K562 (cell line): ENCODE measurements around the gene EFCAB12. TPM values are rescaled to one million over a fixed set of nuclear protein-coding genes. Genes with fewer than 3 reads are reported as not detected.

Experiments used
- CCAR2 ChIP-seq: fragments of 200-400 bp; formaldehyde crosslinking; IDR thresholded peaks from 2 replicates; pipeline ENCODE4 v1.6.1; 2017; ENCODE audit warnings: mild to moderate bottlenecking, low read depth, low read length
- GABPB2 ChIP-seq: fragments of 250-450 bp; sonication (Bioruptor Pico); conservative IDR thresholded peaks from 2 replicates; pipeline ENCODE4 v1.5.1; 2021; ENCODE audit warnings: mild to moderate bottlenecking
- HMBOX1 ChIP-seq: sonication (generic); IDR thresholded peaks from 2 replicates; pipeline ENCODE4 v1.6.1; 2016
- KAT7 ChIP-seq: sonication (generic); formaldehyde crosslinking; IDR thresholded peaks from 2 replicates; pipeline ENCODE4 v1.8.0; 2022; ENCODE audit warnings: missing genetic modification reagents, mild to moderate bottlenecking, borderline replicate concordance
- SMARCA5 ChIP-seq: fragments of 450-650 bp; IDR thresholded peaks from 2 replicates; pipeline ENCODE4 v1.6.1; 2016
- SMARCE1 ChIP-seq: fragments of 450-650 bp; IDR thresholded peaks from 2 replicates; pipeline ENCODE4 v1.7.1; 2016; ENCODE audit warnings: mild to moderate bottlenecking
- USF1 ChIP-seq: sonication (generic); formaldehyde crosslinking; IDR thresholded peaks from 2 replicates; pipeline ENCODE4 v1.9.0; 2022; ENCODE audit warnings: mild to moderate bottlenecking, missing genetic modification reagents
- ZBTB2 ChIP-seq: fragments of 450-650 bp; IDR thresholded peaks from 2 replicates; pipeline ENCODE4 v1.6.1; 2016; ENCODE audit warnings: antibody characterized with exemption
- ZBTB40 ChIP-seq, 2 experiments: fragments of 450-650 bp in 1 of 2; sonication (generic) in 1 of 2; formaldehyde crosslinking in 1 of 2; IDR thresholded peaks; 2 replicates each; pipeline versions ENCODE4 v1.7.1 to v1.9.0; 2016 to 2022; ENCODE audit warnings: inconsistent platforms in 1 of 2, mild to moderate bottlenecking in 1 of 2, missing genetic modification reagents in 1 of 2
- ZNF121 ChIP-seq: sonication (generic); formaldehyde crosslinking; conservative IDR thresholded peaks from 2 replicates; pipeline ENCODE4 v1.8.0; 2022; ENCODE audit warnings: missing genetic modification reagents
- ZNF133 ChIP-seq: fragments of 250-450 bp; sonication (Bioruptor Pico); IDR thresholded peaks from 2 replicates; pipeline ENCODE4 v1.4.0; 2020; ENCODE audit warnings: mild to moderate bottlenecking
- ZNF239 ChIP-seq: fragments of 250-450 bp; sonication (Bioruptor Pico); IDR thresholded peaks from 2 replicates; pipeline ENCODE4 v1.4.0; 2020; ENCODE audit warnings: mild to moderate bottlenecking
- ZNF277 ChIP-seq: fragments of 250-450 bp; sonication (Bioruptor Pico); IDR thresholded peaks from 2 replicates; pipeline ENCODE4 v1.8.0; 2022; ENCODE audit warnings: inconsistent platforms, mild to moderate bottlenecking, moderate library complexity, borderline replicate concordance
- ZNF408 ChIP-seq: fragments of 250-450 bp; sonication (Bioruptor Pico); IDR thresholded peaks from 2 replicates; pipeline ENCODE4 v1.4.0; 2020; ENCODE audit warnings: low read depth, mild to moderate bottlenecking, moderate library complexity
- polyA plus RNA-seq, 8 experiments: library from polyadenylated mRNA; depleted of rRNA in 4 of 8; stranded (reverse) in 5 of 8; unstranded in 3 of 8; fragments of >200 nt; fragmentation: Nextera tagmentation in 2 of 8; fragmentation: Illumina TruSeq in 1 of 8; extraction: Ambion mirVana in 2 of 8; extraction: Trizol in 1 of 8; gene quantifications; 2 replicates each; pipeline versions ENCODE4 v1.2.1 to v1.2.3, GENCODE V29; 2011 to 2014; ENCODE audit warnings: inconsistent platforms in 1 of 8, missing spikeins in 1 of 8
- total RNA-seq, 7 experiments: library from RNA; depleted of rRNA in 6 of 7; stranded (reverse); fragments of >200 nt in 6 of 7; fragmentation: Illumina TruSeq in 2 of 7; extraction: Trizol in 2 of 7; gene quantifications; 2 replicates each; pipeline versions ENCODE4 v1.2.1 to v1.2.3, GENCODE V29; 2011 to 2021; ENCODE audit warnings: low replicate concordance in 1 of 7

Gene EFCAB12
- total and polyA plus RNA-seq, 9 of the 15 experiments (the other 6 are each of a cell fraction or from before 2014, with no cell fraction given), result 0.08 to 0.95 (median 0.56) TPM; not detected in 1

GRCh38 chr3:129439226-129439816 lies 10.9 kb upstream of the EFCAB12 start (continued):
- TF ChIP-seq ZBTB40 (IDR thresholded peaks at IDR 0.05) (no peak), ZBTB40 (CRISPR knock-in tag; IDR thresholded peaks at IDR 0.05) (no peak), CCAR2 (no peak), ZNF408 (CRISPR knock-in tag) (no peak), HMBOX1 (peak; percentile 55), ZBTB2 (no peak), SMARCE1 (0 out of 2 replicates have a peak, but pooled peaks have one; percentile 31), KAT7 (CRISPR knock-in tag) (peak; percentile 76; the same call in 1 of the 2 replicates), USF1 (no peak), GABPB2 (no peak), ZNF277 (CRISPR knock-in tag) (no peak), SMARCA5 (peak; percentile 59), ZNF239 (no peak), ZNF133 (CRISPR knock-in tag) (no peak), ZNF121 (CRISPR knock-in tag) (peak; percentile 40; the same call in 1 of the 2 replicates)
